ENCODE measurements around the gene SH3RF2.

Gene SH3RF2

DNA sequence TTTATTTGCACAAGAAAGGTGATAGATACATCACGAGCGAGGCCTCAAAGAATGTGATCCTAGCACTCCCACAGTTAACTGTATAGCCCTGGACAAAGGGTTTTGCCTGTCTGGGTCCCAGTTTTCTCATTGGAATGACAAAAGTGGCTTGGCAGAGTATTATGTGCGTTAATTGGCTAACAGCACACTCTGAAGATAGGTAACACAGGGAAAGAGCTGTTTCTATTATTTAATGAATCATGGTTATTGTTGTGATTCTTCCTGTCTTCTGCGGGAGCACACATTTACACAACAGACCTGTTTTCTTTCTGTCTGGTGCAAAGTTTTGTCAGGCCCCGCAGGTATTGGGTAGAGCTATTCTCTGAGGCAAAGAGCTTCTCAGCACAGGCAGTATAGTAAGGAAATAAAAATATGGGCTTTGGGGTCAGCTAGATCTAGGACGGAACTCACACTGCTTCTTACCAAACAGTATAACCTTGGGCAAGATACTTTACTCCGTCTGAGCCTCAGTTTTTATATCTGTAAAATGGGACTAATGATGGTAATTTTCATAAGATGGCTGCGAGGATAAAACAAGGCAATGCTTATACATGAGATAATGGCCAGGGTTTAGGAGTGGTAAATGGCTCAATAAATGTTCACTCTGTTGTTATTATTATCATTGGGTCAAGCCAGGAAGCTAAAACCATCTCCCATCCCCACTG lies 90.1 kb downstream of the SH3RF2 start:
- FAIRE-seq (no peak), DNase-seq (ENCODE audit: insufficient read length, low spot score) (no peak)
- no peak for TF ChIP-seq POLR2A (IDR thresholded peaks at IDR 0.05; ENCODE audit: low read depth, low read length)

DNA sequence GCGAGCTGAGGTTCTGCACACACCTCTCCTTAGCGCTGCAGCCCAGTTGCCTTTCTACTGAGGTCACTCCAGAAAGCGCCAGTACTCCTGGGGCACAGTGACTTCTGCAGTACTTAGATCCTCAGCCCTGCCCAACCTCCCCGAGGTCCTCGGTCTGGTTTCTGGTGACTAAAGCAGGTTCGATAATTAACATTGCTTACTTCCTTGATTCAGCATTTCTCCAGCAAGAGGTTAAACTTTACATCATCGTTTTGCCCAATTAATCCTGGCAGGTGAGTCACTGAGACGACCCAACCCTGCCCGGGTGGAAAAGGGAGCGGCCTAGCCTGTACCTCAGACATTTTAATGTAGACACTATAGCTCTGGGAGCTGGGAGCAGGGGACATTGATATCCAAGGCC lies 91.4 kb downstream of the SH3RF2 start:
- DNase-seq (ENCODE audit: insufficient read length, low spot score) (peak; percentile 51), FAIRE-seq (no peak)
- no peak for TF ChIP-seq POLR2A (IDR thresholded peaks at IDR 0.05; ENCODE audit: low read depth, low read length)

DNA sequence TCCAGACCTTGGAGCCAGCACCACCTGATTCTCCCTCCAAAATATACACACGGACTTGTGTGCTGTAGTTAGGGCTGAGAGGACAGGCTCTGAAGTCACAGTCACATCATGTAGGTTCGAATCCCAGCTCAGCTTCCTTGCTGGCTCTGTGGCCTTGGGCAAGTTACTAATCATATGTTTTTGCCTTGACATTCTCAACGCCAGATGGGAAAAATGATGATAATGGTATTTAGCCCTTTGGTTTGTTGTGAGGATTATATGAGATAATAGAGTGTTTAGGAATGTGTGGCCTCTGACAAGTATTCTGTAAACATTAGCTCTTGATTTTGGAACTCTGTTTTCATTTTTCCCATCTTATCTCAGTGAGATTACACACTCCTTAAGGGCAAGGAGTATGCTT lies 96.5 kb downstream of the SH3RF2 start:
- FAIRE-seq (no peak), DNase-seq (ENCODE audit: insufficient read length, low spot score) (no peak)
- no peak for TF ChIP-seq POLR2A (IDR thresholded peaks at IDR 0.05; ENCODE audit: low read depth, low read length)

DNA sequence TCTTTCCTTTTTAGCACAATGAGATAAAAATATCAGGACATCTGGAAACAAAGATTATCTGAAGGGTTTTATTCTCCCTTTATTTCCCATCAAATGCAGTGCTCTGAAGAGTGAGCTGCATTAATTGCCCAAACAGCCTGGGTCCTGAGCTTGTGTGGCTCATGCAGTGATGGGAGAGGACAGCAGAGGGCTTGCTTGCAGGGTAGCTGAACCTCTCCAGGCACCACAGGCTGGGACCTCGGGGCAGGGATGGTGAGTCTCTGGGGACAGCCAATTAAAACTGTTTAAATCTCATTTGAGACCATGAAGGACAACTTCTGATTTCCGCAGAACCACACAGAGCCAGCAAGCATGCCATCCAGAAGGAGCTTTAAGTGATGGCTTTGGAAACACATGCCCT lies 97.7 kb downstream of the SH3RF2 start:
- TF ChIP-seq POLR2A (IDR thresholded peaks at IDR 0.05; ENCODE audit: low read depth, low read length) = no peak
- FAIRE-seq (no peak), DNase-seq (ENCODE audit: insufficient read length, low spot score) (no peak)

- FAIRE-seq = no peak
- TF ChIP-seq POLR2A (IDR thresholded peaks at IDR 0.05; ENCODE audit: low read depth, low read length) = no peak
- DNase-seq (ENCODE audit: insufficient read length, low spot score) = no peak
Observed at GRCh38 chr5:146034605-146035004, 98.2 kb downstream of the SH3RF2 start.

- FAIRE-seq = no peak
- DNase-seq (ENCODE audit: insufficient read length, low spot score) = no peak
- TF ChIP-seq POLR2A (IDR thresholded peaks at IDR 0.05; ENCODE audit: low read depth, low read length) = no peak
Observed at GRCh38 chr5:146039420-146039819, 103.0 kb downstream of the SH3RF2 start.

DNA sequence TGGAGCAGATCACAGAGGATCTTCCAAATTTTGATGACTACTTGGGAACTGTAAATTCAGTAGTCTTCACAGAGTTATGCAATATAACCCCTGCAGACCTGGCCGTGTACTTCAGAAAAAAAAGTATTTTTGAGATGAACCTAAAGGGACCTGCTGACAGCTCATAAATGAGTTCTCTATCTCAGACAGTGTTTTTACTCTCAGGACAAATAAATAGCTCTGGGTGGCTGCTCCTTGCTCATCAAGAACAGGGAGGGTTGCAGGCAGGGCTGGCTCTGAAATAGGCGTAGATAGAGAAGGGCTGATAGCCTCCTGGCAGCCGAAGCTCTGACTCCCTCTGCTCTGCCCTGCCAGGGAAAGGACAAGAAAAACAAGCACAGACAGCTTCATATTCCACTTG lies 104.1 kb downstream of the SH3RF2 start:
- no peak for DNase-seq (ENCODE audit: insufficient read length, low spot score)
- TF ChIP-seq POLR2A (IDR thresholded peaks at IDR 0.05; ENCODE audit: low read depth, low read length) = no peak
- FAIRE-seq = no peak

GRCh38 chr5:146041180-146041789 lies 104.9 kb downstream of the SH3RF2 start:
- no peak for TF ChIP-seq POLR2A (IDR thresholded peaks at IDR 0.05; ENCODE audit: low read depth, low read length)
- DNase-seq (ENCODE audit: insufficient read length, low spot score) (no peak), FAIRE-seq (no peak)

DNA sequence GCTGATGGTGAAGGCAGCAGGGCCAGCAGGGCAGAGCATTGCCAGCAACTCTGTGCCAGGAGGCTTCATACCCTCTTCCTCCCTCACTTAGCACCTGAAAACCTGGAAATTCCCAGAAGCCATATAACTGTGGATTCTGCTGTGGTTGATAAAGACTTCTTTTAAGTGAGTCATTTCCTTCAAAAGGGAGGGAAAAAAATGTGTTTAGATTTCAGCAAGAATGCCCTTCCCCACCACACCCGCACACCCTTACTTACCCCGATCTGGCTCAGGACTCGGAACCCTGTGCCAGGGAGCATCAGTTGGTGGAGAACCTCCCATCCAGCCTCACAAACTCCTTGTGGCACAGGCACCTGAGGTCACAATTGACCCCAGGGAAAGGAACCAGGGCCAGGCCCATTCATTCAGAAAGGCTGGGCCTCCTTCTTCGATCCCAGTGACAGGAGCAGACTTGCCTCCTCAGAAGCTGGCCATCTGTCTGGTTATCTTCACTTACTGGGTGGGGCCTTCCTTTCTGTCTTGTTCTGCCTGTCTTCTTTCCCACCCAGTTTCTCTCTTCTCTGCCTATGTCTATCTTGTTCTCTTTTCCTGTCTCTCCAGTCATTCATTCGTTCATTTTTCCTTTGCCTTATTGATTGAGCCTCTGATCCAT lies 106.4 kb downstream of the SH3RF2 start:
- FAIRE-seq = peak; percentile 92
- TF ChIP-seq POLR2A (IDR thresholded peaks at IDR 0.05; ENCODE audit: low read depth, low read length) = no peak
- DNase-seq (ENCODE audit: insufficient read length, low spot score) = peak; percentile 52

DNA sequence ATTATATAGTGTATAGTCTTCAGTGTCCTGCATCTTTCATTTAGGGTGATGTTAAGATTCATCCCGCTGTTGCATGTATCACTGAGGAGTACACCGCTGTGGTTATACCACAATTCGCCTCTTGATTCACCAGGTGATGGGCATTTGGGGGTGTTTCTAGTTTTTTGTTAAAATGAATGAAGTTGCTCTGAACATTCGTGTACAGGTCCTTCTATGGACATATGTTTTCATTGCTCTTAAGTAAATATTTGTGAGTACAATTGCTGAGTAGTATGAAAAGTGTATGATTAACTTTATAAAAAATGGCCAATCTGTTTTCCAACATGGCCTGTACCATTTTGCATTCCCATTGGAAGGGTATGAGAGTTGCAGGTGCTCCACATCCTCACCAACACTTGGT lies 107.3 kb downstream of the SH3RF2 start:
- TF ChIP-seq POLR2A (IDR thresholded peaks at IDR 0.05; ENCODE audit: low read depth, low read length) = no peak
- FAIRE-seq = no peak
- no peak for DNase-seq (ENCODE audit: insufficient read length, low spot score)

GRCh38 chr5:146047396-146047795 lies 111.0 kb downstream of the SH3RF2 start:
- no peak for TF ChIP-seq POLR2A (IDR thresholded peaks at IDR 0.05; ENCODE audit: low read depth, low read length)
- DNase-seq (ENCODE audit: insufficient read length, low spot score) = peak; percentile 38
- no peak for FAIRE-seq

- no peak for TF ChIP-seq POLR2A (IDR thresholded peaks at IDR 0.05; ENCODE audit: low read depth, low read length)
- peak; percentile 55 for DNase-seq (ENCODE audit: insufficient read length, low spot score)
- peak; percentile 64 for FAIRE-seq
Observed at GRCh38 chr5:146048994-146049703, 112.8 kb downstream of the SH3RF2 start.

GRCh38 chr5:146049704-146050026 lies 113.3 kb downstream of the SH3RF2 start:
- DNase-seq (ENCODE audit: insufficient read length, low spot score) (no peak), FAIRE-seq (no peak)
- no peak for TF ChIP-seq POLR2A (IDR thresholded peaks at IDR 0.05; ENCODE audit: low read depth, low read length)

GRCh38 chr5:146050086-146050485 lies 113.7 kb downstream of the SH3RF2 start:
- DNase-seq (ENCODE audit: insufficient read length, low spot score) = no peak
- no peak for TF ChIP-seq POLR2A (IDR thresholded peaks at IDR 0.05; ENCODE audit: low read depth, low read length)
- FAIRE-seq = no peak

Measured in H54 (cell line).